ENCODE results near the gene NOTO. TPM values are rescaled to one million over a fixed set of nuclear protein-coding genes. Genes with fewer than 3 reads are reported as not detected.

NOTO gene
- total RNA-seq, 1 donor from 2014 or later: not detected

GRCh38 chr2:73252238-73253027, 50.1 kb downstream of the NOTO start:
- Histone ChIP-seq H3K27ac (replicated peaks) (no peak overlapping the region), H3K4me3 (no peak overlapping the region), H3K9me3 (replicated peaks) (no peaks in the 10 kb centered on the region), H3K36me3 (peaks cover 77% of the 10 kb centered on the region), H3K4me1 (peaks cover 7% of the 10 kb centered on the region), H3K27me3 (ENCODE audit: low read depth) (no peaks in the 10 kb centered on the region)
- intact Hi-C loops (cut with micrococcal nuclease): no loop called here
- no peak for DNase-seq
- TF ChIP-seq CTCF (IDR thresholded peaks at IDR 0.05; ENCODE audit: borderline replicate concordance): no peak

GRCh38 chr2:73253400-73253799, 51.0 kb downstream of the NOTO start:
- peaks cover 7% of the 10 kb centered on the region for H3K4me1 ChIP-seq
- DNase-seq: no peak
- H3K36me3 ChIP-seq: peaks cover 67% of the 10 kb centered on the region
- no peak overlapping the region for H3K4me3 ChIP-seq
- H3K9me3 ChIP-seq (replicated peaks): no peaks in the 10 kb centered on the region
- H3K27ac ChIP-seq (replicated peaks): no peak overlapping the region
- no peak for TF ChIP-seq CTCF (IDR thresholded peaks at IDR 0.05; ENCODE audit: borderline replicate concordance)
- intact Hi-C loops (cut with micrococcal nuclease): no loop called here
- H3K27me3 ChIP-seq (ENCODE audit: low read depth): no peaks in the 10 kb centered on the region

- no peak overlapping the region for H3K27ac ChIP-seq (replicated peaks)
- H3K4me1 ChIP-seq: peaks cover 7% of the 10 kb centered on the region
- H3K27me3 ChIP-seq (ENCODE audit: low read depth): no peaks in the 10 kb centered on the region
- H3K36me3 ChIP-seq: peaks cover 62% of the 10 kb centered on the region
- no peak overlapping the region for H3K4me3 ChIP-seq
- intact Hi-C loops (cut with micrococcal nuclease): no loop called here
- no peaks in the 10 kb centered on the region for H3K9me3 ChIP-seq (replicated peaks)
- TF ChIP-seq CTCF (IDR thresholded peaks at IDR 0.05; ENCODE audit: borderline replicate concordance): no peak
- no peak for DNase-seq
These were observed 51.5 kb downstream of the NOTO start for GRCh38 chr2:73253901-73254300.

- peaks cover 2% of the 10 kb centered on the region for H3K4me1 ChIP-seq
- DNase-seq: no peak
- H3K27me3 ChIP-seq (ENCODE audit: low read depth): no peaks in the 10 kb centered on the region
- no peak overlapping the region for H3K27ac ChIP-seq (replicated peaks)
- peaks cover 56% of the 10 kb centered on the region for H3K36me3 ChIP-seq
- no peaks in the 10 kb centered on the region for H3K9me3 ChIP-seq (replicated peaks)
- TF ChIP-seq CTCF (IDR thresholded peaks at IDR 0.05; ENCODE audit: borderline replicate concordance): no peak
- intact Hi-C loops (cut with micrococcal nuclease): no loop called here
- no peak overlapping the region for H3K4me3 ChIP-seq
These were observed 52.1 kb downstream of the NOTO start for GRCh38 chr2:73254343-73255006.

- no peak for DNase-seq
- H3K4me3 ChIP-seq: no peak overlapping the region
- peaks cover 50% of the 10 kb centered on the region for H3K36me3 ChIP-seq
- H3K27ac ChIP-seq (replicated peaks): no peak overlapping the region
- H3K4me1 ChIP-seq: no peaks in the 10 kb centered on the region
- TF ChIP-seq CTCF (IDR thresholded peaks at IDR 0.05; ENCODE audit: borderline replicate concordance): no peak
- no peaks in the 10 kb centered on the region for H3K9me3 ChIP-seq (replicated peaks)
- H3K27me3 ChIP-seq (ENCODE audit: low read depth): no peaks in the 10 kb centered on the region
- intact Hi-C loops (cut with micrococcal nuclease): no loop called here
These were observed 52.8 kb downstream of the NOTO start for GRCh38 chr2:73255007-73255644.
